Epithelial cell of proximal tubule (primary cell): ENCODE data around the gene ASCC2. TPM values are rescaled to one million over a fixed set of nuclear protein-coding genes. Genes with fewer than 3 reads are reported as not detected.

Experiments
- DNase-seq: peaks from one replicate; pipeline ENCODE4 v3.0.0-alpha.2; 2011; ENCODE audit warnings: low read depth
- H3K4me3 ChIP-seq: 2 replicates; pipeline ENCODE4 v1.5.1; 2011; ENCODE audit warnings: low read depth, mild to moderate bottlenecking, low read length
- total RNA-seq: library from RNA; depleted of rRNA; stranded (reverse); fragments of >200 nt; gene quantifications from 2 replicates; pipeline ENCODE4 v1.2.3, GENCODE V29; 2015
- TF ChIP-seq, protein P1 (sequence below): conservative IDR thresholded peaks from 2 replicates; pipeline ENCODE4 v1.5.1; 2012; ENCODE audit warnings: low read depth, mild to moderate bottlenecking, low read length

The ASCC2 gene
- total RNA-seq, 1 donor from 2014 or later, result 24.0 TPM

DNA sequence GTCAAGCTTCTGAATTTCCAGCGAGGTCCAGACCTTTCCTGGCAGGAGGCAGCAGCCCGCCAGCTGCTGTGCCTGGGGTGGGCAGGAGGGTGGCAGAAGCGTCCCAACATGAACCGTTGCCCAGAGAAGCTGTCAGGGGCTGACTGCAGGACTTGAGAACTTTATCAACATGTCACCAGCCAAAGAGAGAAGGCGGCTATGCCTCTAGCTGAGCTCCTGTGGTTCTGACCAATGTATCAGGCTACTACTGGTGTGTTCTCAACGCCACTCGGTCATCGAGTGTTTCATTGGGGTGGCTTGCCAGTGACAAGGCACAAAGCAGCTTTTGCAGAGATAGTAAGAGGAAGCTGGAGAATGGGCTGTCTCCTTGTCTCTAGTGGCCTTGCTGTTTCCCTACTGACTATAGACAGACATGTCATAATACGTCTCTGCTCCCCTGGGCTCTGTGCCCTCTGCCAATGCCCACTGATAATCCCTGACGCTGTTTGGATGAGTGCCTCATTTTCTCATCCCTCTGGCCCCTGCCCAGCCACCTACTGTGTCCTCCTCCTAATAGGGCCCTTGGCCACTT, 17.6 kb upstream of the ASCC2 start:
- no peak for DNase-seq
- H3K4me3 ChIP-seq, result no peak overlapping the region
- TF ChIP-seq, protein P1, sequence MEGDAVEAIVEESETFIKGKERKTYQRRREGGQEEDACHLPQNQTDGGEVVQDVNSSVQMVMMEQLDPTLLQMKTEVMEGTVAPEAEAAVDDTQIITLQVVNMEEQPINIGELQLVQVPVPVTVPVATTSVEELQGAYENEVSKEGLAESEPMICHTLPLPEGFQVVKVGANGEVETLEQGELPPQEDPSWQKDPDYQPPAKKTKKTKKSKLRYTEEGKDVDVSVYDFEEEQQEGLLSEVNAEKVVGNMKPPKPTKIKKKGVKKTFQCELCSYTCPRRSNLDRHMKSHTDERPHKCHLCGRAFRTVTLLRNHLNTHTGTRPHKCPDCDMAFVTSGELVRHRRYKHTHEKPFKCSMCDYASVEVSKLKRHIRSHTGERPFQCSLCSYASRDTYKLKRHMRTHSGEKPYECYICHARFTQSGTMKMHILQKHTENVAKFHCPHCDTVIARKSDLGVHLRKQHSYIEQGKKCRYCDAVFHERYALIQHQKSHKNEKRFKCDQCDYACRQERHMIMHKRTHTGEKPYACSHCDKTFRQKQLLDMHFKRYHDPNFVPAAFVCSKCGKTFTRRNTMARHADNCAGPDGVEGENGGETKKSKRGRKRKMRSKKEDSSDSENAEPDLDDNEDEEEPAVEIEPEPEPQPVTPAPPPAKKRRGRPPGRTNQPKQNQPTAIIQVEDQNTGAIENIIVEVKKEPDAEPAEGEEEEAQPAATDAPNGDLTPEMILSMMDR, result no peak

DNA sequence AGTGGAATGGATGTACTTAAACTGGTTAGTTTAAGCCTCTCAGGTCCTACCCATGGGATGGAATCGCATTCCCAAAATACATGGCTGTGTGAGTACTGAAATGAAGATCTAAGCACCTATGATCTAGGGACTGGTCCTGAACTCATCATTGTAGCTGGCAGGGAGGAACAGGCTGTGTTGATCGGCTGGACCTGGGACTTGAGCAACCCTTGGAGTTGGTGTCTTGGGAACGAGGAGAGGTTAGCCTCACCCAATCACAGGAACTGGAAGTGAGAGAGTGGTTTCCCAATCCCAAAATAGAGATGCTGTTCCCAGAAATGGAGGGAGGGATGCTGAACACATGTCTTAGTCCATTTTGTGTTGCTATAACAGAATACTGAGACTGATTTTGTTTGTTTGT, 16.4 kb upstream of the ASCC2 start:
- DNase-seq, result no peak
- no peak overlapping the region for H3K4me3 ChIP-seq
- TF ChIP-seq, protein P1, result no peak

DNA sequence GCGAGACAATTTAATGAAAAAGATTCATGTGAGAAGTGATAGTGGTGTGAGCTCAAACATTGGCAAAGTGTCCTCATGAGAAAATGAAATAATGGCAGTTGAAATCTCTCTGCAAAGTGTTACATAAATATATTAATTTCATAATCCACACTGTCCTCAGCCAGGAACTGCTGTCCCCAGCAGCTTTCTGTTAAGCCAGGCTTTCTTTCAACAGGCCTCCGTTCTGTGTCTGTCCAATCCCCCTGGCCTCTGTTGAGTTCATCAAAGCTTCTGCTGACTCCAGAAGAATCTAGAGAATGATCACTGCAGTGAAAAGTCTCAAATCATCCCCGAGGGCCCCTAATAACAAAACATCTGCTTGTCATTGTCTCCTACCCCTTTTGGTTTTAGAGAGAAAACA, 10.0 kb upstream of the ASCC2 start:
- TF ChIP-seq, protein P1, result no peak
- no peak overlapping the region for H3K4me3 ChIP-seq
- DNase-seq, result no peak

DNA sequence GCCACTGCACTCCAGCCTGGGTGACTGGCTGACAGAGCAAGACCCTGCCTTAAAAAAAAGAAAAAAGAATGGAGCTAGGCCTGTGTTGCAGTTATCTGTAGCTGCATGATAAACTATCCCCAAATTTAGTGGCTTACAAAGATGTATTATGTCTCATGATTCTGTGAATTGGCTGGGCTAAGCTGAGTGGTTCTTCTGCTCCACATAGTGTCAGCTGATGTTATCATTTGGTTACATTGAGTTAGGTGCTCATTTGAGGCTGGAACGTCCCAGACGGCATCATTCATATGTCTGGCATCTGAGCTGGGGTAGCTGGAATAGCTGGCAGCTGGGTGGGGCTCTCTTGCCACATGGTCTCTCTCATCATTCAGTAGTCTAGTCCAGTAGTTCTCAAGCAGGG, 8.2 kb upstream of the ASCC2 start:
- DNase-seq, result no peak
- TF ChIP-seq, protein P1, result no peak
- no peak overlapping the region for H3K4me3 ChIP-seq

DNA sequence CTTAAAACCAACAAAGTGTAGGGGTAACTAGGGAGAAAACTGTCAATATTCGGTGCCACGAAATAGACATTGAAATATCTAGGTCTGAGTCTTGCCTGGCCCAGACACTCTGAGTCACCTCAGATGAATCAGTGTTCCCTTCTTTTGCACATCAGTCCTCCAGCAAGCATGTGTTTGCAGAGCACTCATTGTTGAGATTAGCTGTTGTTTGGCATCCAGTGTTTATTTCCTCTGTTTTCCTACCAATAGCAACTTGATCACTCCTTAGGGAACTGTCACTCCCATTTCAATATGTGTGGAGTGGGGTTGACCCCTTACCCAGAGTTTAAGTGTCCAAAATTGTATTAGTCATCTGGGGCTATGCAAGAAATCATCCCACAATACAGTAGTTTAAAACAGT, 4.7 kb upstream of the ASCC2 start:
- H3K4me3 ChIP-seq, result no peak overlapping the region
- TF ChIP-seq, protein P1, result no peak
- peak; percentile 69 for DNase-seq

DNA sequence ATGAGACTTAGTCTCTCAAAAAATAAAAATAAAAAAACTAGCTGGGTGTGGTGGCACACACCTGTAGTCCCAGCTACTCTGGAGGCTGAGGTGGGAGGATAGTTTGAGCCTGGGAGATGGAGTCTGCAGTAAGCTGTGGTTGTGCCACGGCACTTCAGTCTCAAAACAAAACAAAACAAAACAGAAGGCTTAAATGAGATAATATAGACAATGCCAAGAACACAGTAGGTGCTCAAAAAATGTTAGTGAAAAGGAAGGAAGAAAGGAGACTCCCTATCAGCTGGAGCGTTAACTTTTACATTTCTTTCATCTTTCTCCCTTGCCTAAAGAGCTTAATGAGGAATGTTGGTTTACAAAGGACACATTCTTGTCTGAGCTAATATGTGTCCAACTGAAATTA, 4.1 kb upstream of the ASCC2 start:
- TF ChIP-seq, protein P1, result no peak
- DNase-seq, result no peak
- H3K4me3 ChIP-seq, result no peak overlapping the region

DNA sequence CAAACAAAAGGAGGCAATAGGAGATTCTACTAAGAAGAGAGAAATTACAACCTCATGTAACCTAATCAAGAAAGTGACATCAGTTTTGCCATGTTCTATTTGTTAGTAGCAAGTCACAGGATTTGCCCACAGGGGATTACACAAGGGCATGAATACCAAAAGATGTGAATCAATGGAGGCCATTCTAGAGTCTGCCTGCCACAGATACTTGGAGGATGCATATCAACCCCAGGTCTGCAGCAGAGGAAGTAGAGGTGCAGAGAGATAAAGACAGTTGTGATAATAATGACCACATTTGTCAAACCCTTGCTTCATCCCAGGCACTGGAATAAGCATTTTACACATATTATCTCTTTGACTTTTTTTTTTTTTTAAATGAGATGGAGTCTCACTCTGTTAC, 2.4 kb upstream of the ASCC2 start:
- no peak for DNase-seq
- TF ChIP-seq, protein P1, result no peak
- no peak overlapping the region for H3K4me3 ChIP-seq
